ENCODE results near the gene GADD45A.

The GADD45A gene

GRCh38 chr1:67690018-67690363 lies 5.0 kb downstream of the GADD45A start:
- no peak for DNase-seq

DNA sequence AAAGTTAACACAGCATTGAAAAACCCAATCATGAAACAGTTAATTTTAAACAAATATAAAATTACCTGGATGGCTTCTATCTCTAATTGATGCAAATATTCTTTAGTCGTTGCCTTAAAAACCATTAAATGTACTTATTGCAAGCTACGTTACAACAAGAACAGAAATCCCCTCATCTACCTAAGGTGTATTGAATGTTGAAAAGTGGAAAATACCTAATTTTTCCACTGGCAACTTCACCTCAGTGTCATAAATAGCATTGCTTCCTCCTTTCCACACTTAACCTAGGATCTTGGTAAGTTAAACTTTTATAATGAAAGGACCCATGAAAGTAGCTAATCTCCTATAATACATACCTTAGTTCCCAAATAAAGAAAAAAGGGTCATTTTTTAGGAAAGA lies 5.4 kb downstream of the GADD45A start:
- no peak for DNase-seq

DNA sequence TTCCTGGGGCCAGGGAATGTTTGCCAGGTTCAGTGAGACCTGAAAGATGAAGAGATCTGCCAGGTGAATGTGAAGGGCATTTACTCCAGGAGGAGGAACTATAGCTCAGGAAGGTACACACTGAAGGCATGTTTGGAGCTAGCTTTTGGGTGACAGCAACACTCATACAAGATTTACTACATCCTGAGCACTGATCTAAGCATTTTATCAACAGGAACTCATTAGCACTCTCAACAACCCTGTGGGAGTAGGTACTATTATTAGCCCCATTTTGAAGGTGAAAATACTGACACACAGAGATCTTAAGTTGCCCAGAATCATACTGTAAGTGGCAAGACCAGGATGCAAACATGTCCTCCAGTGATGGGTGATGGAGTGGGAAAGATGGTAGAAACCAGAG lies 6.7 kb downstream of the GADD45A start:
- DNase-seq: no peak

DNA sequence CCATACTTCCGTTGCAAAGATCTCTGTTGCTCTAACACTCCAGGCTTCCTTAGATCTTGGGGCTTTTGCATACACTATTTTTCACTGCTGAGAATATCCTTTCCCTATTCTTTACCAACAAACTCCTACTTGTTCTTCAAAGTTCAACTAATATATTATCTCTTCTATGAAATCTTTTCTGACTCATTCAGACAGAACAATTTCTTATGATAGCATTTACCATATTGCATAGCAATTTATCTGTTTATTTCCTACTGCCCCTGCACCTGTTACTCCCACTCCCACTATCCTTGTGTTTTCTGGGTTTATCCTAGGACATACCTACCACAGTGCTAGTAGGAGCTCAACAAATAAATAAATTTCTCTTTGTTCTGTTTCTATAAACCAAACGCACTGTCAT lies 11.0 kb downstream of the GADD45A start:
- no peak for DNase-seq

DNA sequence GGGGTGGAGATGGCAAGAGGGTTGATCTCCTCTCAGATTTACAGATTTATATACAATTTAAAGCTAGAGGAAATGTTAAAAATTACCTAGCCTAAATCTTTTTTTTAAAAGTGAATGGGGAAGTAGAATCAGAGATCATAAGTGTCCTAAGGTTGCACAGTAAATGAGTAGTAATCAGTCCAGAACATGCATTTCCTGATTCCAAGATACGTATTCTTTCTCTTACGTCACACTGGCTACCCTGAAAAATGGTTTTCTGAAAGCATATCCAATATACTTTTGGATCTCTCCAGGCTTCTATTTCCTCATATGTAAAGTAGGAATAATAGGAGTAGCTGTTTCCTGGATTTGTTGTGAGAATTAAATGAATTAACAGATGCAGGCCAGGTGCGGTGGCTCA lies 11.7 kb downstream of the GADD45A start:
- no peak for DNase-seq

DNA sequence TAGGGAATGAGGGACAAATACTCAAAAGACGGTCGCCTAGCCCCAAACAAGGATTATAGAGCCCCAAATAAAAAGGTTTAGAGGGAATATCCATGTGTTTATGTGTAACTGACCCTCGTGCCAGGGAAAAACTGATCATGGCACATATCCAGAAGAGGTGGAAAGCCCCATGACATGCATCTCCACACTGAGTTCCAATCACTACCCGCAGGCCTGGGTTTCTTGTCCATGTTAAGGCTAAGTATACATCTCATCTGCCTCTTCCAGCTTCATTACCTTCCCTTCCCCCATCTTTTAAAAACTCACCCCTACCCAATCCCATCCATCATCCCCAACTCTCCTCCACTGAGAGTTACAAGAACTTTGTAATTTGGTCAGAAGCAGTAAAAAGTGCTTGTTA lies 15.2 kb downstream of the GADD45A start:
- no peak for DNase-seq

DNA sequence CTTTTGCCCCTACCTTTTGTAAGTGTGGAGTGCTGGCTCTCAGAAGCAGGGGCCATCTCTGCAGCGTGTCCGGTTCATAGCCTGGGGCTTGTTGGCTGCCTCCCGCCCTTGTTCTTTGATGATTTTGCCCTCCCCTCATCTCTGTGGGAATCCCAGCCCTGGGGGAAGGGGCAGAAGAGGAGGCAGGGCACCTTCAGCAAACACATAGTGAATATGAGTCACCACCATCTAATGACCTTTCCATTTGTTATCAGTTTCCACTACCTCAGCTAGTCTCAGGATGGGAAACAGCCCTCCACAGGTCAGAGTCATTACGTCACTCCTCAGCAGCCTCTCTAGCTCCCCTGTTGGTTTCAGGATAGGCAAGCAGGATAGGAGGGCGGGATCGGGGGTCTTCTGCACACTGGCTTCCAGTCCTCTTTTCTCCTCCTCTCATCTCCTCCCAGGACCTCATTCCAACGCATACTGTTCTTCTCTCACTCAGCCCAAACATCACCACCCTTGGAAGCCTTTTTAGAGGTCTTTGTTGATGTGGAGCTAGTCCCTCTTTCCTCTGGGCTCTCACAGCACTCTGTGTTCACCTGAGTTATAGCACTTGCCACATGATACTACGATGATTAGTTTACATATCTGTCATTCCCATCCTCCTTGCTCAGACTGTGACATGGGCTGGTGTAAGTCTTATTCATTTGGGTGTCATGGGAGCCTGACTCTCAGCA lies 15.8 kb downstream of the GADD45A start:
- no peak for DNase-seq

- DNase-seq: no peak
These were observed 16.9 kb downstream of the GADD45A start for GRCh38 chr1:67701876-67702275.

DNA sequence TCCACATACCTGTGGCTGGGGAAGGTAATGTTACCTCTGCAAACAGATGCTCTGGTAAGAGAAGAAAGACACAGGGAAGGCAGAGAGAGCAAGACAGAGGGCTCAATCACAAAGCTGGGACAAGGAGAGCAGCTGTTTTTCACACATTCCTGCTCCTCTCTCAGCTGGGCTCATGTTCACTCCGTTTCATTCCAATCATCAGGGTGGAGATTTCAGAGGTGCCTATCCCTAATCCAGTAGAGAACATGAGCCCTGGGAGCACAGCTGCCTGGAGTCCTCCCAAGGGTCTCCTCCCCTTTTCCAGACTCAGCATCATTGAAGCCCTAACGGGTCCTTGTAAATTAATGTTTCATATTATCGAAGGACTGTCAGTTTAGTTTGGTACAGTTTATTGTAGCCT lies 19.4 kb downstream of the GADD45A start:
- no peak for DNase-seq

- DNase-seq: no peak
These were observed 20.9 kb downstream of the GADD45A start for GRCh38 chr1:67705735-67706453.

DNA sequence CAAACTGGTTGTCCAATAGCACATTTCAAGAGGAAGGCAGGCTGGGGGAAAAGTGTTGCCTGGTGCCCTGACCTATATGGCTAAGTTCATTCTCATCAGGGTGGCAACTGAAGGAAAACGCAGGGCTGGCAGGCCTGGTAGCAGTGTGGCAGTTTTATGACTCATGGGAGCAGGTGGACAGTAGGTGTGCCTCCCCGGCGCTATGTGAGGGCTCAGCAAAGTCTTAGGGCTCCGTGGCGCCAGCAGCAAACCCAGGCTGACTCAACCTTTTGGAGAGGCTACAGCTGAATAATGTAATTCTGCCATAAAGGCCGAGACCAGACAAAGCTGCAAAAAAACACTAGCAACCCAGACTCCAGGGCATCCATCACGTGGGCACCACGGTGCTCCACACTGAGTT lies 23.6 kb downstream of the GADD45A start:
- no peak for DNase-seq

- no peak for DNase-seq
These were observed 25.4 kb downstream of the GADD45A start for GRCh38 chr1:67710417-67710816.

DNA sequence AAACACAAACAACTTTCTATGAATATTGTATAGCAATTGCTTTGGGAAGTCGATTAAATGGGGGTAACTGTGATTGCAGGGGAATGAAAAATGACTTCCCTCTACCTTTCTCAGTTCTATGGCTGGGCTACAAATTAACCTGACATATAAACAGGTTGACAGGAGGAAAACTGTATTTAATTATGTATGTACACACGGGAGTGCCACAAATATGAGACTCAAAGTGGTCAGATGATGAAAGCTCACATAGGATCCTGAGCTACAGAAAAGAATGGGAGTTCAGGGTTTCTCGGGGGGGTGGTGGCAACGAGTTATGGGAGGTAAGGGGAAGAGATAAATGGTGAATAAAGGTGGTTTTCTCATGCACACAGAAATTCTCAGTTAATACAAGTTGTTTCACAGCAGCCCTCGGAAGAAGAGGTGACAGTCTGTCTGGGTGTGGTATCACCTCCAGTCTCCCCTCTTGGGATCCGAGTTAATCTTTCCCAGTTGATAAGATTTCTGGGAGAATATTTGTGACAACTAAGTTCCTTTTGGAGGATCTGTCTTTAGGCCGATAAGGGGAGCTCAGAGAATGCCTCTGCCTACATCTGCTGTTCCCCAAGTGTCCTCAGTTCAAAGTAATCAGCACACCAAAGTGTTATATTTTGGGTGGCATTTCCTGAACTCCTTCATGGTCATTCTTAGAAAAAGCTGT lies 26.3 kb downstream of the GADD45A start:
- DNase-seq: no peak

DNA sequence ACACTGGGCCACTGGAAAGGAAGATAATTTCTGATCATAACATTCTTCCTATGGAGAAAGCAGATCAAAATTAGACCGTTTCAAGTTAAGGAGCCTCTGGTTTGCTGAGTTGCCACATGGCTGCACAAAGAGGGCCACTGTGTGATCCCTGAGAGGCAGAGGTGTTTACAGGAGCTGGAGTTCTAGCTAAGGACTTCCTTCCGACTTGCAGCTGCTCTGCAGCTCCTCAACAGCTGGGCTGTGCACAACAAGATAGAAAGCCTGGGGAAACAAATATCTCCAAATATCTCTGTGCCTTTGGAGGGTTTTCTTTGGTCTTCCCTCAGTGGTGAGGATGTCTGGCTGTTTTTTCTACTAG lies 26.8 kb downstream of the GADD45A start:
- no peak for DNase-seq

- no peak for DNase-seq
These were observed 28.3 kb downstream of the GADD45A start for GRCh38 chr1:67713057-67713846.

- DNase-seq: no peak
These were observed 30.8 kb downstream of the GADD45A start for GRCh38 chr1:67715819-67716218.

DNA sequence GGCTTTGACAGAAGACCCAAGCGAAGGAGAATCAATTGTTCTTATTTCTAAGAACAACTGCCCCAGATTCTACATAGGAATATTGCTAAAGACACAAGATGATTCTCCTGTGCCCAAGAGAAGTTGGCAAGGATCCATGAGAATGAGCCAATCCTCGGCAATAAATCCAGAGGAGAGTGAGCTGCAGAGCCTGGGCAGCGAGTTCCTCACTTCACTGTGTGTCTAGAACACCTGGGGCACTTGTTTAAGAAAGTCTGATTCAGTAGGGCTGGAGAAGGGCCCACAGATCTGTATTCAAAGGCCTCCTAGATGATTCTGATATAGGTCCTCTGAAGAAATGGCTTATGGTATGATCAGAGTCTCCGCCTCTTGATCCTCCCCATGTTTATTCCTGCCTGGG lies 31.8 kb downstream of the GADD45A start:
- DNase-seq: no peak

DNA sequence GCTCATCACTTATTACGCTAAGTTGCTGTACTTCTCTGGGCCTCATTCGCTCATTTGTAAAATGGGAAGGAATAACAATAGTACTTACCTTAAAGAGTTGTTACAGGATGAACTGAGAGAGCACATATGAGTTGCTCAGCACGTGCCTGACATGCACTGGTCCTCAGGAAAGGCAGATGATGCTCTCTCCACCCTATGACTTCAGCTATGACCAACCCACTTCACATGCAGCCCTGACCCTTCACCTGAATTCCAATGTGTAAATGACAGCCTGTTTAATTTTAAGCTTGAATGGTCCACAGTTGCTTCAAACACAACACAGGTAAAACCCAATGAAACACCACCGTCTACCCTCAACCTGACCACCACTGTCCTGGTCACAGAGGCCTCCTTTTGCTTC lies 32.9 kb downstream of the GADD45A start:
- no peak for DNase-seq

DNA sequence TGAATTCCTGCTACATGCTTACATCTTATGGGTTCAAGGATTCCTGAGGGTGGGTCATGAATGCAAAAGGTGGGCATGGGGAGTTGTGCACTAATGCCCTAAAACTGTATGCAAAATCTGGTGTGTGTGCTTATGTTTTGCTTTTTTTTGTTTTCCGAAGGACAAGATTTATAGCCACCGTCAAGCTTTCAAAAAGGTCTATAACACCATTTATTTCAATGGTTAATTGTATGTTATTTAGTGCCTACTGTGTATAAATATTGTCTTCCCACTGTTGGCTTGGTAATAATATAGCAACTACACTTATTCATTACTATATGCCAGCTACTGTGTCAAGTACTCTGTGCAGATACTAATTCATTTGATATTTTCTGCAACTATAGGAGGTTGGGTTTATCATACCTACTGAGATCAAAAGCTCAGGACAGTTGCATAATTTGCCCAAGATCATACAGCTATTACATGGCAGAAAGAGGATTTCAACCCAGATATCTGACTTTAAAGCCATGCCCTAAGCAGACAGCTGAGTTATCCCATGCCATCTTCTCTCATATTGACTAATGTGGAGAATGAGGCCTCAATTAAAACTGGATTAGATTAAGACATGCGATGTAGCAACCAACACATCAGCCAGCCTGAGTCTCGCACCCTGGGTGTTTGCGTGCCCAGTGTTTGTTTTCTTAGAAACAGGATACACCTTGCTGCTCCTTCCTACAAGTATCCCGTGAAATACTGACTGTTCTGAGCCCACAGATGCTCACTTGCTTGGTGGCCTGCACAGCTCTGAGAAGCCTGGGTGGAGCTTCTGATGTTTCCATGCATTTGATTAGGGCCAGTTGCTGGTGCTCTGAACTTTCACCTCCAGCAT lies 34.6 kb downstream of the GADD45A start:
- DNase-seq: no peak

- no peak for DNase-seq
These were observed 36.1 kb downstream of the GADD45A start for GRCh38 chr1:67721112-67721511.

- DNase-seq: no peak
These were observed 36.8 kb downstream of the GADD45A start for GRCh38 chr1:67721650-67722291.
